Putamen (tissue), 1 donor: ENCODE measurements around the gene MAGI1.

Source experiments
- DNase-seq: peaks from one replicate; pipeline ENCODE4 v3.0.0-alpha.2; 2016; ENCODE audit warnings: low spot score

The MAGI1 gene

DNA sequence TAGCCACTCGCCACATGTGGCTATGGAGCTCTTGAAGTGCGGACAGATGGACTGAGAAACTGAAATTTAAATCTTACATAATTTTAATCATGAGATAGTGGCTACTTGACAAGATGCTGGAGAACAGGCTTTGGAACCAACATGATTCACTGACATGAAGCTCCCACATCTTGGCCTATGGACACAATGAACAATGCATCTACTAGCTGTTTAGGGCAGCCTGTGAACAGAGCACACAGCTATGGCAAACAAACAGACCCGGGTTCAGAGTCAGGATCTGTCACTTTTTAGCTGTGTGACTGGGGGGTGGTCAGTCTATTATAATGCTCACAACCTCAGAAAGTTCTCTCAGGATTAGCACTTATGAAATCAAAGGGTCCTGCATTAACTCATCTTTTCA, 616.6 kb downstream of the MAGI1 start:
- DNase-seq = peak; percentile 41

DNA sequence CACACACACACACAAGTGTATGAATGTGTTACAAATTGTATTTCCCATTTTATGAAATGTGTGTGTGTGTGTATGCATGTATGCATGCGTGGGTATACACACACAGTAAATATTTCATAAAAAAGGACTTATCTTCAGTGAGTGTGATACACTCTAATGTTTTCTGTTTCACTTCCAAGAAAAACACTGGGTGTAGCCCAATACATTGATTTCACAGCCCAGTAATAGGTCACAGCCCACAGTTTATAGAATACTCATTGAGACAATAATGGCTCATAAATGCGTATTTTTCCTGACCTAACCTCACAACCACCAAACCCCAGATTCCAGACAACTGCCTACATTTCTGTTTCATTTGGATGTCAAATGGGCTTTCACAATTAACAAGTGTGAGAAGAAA, 619.5 kb downstream of the MAGI1 start:
- DNase-seq = no peak

DNA sequence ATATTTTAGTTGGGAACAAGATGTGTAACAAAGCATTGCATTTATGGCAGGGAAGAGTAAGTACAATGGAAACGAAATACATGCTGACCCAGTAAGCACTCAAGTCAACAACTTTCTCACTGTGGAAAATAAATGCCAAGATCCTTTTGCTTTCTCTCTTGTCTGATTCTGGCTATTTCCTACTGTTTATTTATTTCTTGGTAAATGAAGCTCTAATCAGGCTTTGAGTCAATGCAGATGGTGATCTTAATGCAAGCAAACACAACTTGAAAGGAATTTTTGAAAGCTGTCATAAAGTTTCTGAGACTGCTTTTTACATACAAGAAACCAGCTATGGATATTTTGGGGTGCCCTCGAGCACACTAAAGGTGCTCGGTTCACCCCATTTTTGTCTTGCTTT, 624.8 kb downstream of the MAGI1 start:
- no peak for DNase-seq

DNA sequence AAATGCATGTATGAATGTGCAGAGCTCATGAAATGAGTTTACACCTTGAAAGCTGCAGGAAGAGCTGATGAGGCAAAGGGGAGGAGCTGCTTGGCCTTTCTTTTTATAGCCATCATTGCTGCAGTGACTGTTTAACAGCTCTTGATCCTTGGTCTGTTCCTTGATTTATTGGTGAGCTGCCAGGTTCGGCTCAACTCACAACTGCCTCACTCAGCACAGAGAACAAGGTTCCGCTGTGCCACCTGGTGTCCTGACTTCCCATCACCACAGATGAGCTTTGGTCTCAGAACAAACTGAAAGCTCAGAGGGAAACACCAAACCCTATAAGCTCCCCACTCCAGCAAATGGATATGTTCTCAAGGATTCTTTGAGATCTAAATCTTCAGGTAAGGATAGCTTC, 626.1 kb downstream of the MAGI1 start:
- peak; percentile 32 for DNase-seq

DNA sequence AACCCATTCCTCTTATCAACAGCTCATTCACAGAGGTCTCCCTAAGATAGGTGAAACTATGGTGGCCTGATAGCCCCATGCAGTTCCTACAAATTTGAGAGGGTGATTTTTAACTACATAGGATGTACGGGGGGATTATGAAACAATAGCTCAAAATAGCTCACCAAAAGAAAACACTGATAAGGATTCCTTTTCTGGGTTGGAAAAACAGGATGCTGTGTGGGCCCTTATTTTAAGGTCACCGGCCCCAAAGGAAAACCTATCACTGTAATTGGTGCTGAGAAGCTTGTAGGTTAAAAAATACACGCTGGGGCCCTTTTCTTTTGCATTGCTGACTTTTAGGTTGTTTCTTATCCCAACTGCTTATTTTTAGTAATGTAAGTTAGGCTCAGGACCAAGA, 627.4 kb downstream of the MAGI1 start:
- DNase-seq = no peak

DNA sequence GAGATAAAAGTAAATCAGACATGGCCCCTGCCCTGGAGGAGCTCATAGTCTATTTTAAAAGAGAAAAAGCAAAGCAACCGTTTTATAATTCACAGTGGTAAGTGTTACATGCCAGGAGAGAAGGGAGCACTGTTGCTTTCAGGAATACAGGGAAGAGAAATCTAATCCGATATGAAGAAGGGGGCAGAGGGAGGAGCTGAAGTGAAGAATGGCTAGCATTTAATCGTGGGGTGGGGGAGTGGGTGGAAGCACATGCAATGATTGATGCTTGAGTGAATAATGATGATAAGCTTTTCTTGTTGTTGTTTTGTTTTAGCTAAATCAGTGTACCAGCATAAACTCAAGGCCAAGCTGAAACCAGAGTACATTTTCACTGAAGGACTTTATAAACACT, 629.5 kb downstream of the MAGI1 start:
- no peak for DNase-seq

DNA sequence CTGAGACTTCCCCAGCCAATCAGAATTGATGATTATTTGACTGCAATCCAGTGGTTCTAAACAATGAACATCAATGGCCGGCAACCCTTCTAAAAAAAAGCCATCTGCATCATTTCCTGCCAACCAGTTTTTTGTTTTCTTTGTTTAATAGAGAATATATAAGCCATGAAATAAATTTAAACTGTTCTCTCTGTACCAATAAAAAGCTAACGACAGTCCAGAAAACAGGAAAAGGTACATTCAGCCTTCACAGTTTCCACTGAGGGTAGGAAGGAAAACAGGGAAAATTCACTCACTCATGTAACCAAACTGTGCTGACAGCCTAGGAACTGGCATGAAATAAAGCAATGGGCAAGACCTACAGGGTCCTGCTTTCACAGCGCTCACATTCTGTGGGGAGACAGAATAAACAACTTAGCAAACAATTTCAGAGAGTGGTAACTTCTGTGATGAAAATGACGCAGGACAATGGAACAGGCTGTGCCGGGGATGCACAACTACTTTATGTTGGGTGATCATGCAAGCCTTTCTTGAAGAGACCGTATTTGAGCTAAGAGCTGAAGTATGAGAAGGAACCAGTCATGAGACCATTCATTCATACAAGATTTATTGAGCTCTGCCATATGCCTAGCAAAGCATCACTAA, 630.1 kb downstream of the MAGI1 start:
- DNase-seq = no peak

DNA sequence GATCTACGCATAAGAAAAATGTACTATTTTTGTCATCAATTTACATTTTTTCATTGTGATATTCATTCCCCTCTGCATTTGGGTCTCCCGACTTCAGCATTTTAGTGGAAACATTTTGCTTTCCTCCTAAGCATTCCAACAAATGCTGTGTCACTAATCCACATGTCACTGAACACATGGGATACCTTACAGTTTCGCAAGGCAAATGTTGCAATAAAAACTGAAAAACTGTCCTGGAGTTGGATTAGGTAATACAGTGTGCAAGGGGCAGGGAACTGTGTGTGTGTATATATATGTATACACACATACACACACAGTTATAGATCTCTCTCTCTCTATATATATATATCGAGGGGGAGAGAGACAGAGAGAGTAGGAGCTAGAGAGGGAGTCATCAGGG, 632.2 kb downstream of the MAGI1 start:
- no peak for DNase-seq

DNA sequence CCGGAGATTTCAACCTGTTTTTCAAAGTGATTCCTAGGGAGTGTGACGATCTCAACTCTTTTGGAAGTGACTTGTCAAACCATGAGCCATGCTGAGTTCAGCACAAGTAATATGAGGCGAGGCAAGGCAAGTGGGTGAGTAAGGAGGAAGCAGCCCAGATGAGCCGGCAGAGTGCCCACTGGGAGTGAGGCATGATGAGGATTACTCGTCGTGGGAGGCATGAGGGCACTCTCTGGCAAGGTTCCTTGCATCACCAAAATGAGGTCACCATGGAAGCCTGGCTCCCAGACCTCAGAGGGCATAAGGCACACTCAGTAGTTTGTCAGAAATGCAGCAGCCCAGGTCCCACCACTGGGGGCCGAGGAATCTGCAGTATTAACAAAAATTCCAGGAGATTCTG, 636.1 kb downstream of the MAGI1 start:
- DNase-seq = peak; percentile 23

DNA sequence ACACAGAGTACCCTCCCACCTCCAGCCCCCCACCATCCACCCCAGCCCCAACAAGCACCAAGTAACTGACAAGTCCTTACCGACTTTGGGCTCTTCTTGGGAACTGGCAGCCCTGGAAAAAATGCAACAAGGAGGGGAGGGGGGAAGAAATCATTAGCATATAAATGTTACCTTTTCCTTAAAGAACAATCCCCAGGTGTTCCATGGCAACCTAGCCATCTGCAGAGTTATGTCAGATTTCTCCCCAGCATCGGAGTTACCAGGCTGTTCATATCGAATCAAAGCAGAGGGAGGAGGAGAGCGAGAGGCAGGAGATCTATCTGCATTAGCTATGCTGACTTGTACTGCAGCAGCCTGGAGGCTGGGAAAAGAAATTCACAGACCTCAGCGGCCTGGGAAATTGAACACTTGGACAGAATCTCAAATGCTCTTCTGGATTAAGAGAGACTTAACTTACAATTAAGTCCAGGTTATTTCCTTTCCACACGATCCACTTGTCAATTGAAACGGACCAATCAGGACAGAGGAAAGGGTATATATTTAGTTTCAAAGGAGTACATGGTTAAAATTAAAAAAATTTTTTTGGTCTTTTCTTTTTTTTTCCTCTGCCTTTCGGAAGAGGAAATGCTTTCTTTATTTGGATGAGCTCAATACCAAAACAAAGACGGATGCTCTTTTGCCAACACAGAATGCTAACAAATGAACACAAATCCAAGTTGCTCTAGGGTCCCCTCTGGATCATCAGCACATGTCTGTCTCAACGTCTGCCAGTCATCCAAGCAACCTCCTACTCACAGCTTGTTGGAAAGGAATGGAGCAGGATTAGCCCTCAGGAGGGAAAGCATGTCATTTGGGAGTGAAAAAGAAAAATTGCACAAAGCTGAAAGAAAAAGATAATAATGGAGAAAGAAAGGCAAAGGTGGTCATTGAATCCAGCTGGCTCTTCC, 637.1 kb downstream of the MAGI1 start:
- DNase-seq = peak; percentile 42

DNA sequence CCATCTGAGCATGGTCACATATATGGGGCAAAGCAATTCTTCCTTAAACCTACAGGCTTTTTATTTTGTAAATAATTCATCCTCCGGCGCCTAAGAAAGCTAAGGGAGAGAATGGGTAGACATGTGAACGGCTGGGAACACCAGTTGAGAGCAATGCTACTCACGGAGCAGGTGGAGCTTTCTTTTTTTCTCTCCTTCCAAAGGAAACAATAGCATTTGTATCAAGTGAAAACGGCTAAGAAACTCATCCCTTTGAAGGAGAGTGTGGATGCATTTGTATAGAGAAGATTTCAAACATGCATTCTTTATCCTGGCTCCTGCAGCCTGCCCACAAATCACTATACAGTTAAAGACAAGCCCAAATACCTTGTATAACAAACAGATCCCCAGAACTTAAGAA, 637.8 kb downstream of the MAGI1 start:
- DNase-seq = no peak

DNA sequence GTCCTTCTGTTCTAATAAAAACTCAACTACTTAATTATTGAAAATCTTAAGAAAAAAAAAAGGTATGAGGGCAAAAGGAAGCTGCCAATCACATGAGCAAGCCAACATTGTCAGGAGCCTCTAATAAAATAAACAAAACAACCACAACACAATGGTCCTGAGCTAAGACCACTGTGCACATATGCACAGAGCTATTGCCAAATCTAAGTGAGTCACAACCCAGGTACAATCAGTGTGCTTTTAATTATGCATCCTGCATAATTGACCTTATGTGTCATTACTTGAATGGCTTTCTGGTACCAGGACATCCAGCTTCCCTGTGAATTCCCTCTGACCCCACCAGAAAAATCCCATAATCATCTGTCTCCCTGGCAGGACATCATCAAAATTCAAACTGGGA, 639.8 kb downstream of the MAGI1 start:
- no peak for DNase-seq

DNA sequence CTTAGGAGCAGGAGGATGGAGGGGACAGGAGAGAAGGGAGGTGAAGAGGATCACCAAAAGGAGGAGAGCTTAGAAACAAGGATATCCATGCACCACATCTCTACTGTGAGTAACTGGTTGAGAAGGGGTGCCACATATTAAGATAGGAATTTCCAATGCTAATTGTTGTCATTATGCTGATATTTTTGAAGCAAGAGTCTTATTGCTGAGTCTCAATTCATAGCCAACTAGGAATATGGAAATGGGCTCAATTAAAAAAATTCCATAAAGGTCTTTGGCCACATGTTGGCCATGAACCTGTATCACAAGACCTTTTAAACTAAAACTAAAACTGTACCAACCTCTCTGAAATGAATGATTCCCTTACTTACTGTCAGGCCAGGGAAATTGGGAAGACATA, 642.6 kb downstream of the MAGI1 start:
- DNase-seq = no peak

DNA sequence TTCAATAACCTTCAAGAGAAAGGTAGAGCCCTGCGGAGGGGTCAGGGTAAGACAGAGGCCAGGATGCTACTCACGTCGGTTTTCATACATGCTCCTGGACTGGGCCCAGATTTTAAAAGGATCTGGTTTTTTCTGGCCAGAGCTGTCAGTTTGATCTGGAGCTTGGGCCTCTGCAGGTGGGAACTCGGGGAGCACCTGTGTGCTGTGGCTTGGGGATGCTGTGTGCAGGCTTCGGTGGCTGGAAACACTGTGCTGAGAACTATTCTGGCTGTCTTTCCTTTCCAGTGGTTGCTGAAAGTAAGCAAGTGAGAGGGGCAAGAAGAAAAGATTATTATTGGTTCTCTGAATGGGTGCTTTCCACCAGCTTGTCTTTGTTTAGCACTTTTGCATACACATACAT, 647.6 kb downstream of the MAGI1 start:
- DNase-seq = no peak

DNA sequence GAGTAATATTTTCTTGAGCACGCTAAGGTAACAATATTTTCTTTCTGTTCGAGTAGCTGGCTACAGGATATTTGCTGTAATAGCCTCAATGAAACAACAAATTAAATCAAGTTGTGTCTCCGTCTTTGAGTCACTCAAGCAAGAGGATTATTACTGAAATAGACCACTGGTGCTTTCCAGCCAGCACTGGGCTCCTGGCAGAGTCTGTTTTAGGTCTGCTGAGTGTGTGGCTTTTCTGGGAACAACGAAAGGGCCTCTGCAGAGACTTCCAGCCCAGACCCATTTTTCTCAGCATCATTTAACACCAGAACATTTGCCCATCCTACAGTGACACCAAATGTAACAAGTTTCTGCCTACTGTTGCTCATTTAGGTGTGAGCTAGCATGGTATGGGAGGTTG, 652.9 kb downstream of the MAGI1 start:
- peak; percentile 8 for DNase-seq

DNA sequence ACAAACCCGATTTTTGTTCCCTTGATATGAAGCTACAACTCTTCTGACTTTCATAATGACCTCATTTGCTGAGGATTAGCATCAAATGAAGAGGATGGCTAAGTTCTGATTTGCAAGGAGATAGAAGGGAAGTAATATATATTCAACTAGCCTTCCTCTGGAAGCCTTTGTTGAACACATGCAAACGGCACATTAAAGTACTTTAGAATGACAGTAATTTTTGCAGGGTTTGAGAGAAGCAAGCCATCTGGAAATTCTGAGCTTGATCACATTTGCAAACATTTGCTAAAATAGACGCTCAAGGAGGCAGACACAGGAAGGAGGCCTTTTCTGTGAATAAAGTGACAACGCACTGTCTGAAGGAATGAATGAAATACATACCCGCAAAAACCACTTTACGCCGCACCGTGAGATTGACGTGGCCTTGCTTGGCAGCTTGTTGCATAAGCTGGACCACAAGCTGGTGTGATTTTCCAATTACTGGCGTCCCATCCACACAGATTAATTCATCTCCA, 657.2 kb downstream of the MAGI1 start:
- DNase-seq = no peak

DNA sequence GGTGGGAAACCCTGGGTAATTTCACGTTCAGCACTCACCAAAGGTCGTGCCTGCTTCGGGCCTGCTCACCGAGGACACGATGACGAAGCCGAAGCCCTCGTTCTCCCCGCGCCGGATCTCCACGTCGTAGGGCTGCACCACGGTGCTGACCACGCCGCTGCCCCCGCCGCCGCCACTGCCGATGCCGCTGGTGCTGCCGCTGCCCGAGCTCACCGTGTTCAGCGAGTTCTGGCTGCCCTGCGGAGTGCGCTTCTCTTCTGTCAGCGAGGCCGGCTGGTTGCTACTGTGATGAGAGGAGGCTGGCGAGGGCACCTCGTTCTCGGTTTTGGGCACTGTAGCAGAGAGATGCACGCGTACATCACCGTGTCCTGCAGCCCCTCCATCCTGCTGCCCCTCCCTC, 659.5 kb downstream of the MAGI1 start:
- no peak for DNase-seq

DNA sequence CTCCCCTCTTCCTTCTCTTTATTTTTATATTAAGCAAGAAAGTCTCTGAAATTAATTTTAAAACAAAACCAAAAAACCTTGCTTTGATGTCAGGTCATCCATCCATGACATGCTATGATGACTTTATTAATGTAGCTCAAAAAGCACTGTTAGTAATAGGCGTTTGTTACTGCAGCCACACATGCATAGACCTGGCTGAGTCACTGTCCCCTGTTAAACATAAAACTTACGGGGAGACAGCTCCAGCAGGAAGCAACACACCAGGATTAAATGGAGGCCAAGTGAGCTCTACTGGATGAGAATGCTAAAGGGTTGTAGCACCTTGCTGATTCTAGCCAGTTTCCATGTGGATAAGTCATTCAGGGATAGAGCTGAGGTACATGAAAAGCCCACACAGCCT, 661.1 kb downstream of the MAGI1 start:
- no peak for DNase-seq

DNA sequence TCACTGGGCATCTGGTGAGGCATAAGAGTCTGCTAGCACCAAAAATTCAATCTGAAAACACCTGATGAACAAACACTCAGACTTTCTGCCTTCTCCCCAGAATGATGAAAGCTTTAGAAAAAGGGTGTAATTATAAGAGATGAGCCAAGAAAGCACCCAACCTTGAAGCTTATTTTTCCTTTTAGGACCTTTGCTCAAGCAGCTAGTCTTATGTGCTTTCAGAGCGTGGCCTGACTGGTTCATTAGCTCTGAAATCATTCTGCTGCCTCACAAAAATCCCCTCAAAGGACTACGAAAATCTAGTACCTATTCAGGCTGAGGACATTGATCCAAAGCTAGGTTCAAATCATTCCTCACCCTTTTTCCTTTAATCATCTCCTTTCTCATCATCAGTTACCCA, 662.3 kb downstream of the MAGI1 start:
- no peak for DNase-seq

DNA sequence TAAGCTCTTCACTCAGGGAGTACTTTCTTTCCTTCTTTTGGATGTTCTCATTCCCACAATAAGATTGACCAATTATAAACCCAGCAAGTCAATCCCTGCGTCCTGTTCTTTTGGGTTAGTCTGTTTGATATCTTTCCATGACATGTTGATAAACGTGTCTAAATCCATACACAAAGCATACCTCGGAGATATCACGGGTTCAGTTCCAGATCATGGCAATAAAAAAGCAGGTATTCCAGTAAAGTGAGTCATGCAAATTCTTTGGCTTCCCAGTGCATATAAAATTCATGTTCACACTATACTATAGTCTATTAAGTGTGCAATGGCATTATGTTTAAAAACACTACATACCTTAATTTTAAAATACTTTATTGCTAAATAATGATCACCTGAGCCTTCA, 667.7 kb downstream of the MAGI1 start:
- no peak for DNase-seq

DNA sequence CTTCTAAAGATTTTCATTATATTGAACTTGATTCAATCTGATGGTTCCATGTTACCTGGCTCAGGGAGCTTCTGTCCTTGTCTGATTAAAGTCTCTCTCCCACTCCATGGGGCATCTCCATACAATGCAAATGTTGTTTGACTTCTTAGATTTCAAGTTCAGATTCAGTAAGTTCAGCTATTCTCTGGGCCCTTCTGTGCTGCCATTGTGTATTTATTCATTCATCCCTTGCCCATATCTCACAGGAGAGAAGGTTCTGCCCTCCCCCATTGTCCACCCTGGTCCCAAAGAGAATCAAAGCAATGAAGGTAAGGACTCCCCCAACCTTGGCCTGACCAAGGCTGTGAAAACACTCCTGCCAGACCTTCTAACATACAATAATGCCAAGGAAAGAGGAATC, 669.9 kb downstream of the MAGI1 start:
- no peak for DNase-seq

DNA sequence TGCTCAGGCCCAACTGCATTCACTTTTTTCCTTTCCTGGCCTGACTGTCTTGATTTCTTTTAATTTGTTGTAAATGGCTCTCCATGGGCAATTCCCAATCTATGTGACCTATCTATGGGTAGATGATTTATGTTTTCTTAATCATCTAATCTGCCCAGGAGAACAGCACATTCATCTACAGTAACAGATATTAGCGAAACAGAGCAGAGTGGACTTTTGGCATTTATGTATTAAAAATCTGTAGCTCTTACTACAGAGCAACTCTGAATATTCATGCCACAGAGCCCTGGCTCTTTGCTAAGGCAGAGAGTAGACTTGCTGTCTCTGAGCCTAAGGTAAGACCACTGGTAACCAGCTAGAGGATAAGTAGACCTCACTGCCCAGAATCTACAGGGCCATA, 676.0 kb downstream of the MAGI1 start:
- DNase-seq = no peak

DNA sequence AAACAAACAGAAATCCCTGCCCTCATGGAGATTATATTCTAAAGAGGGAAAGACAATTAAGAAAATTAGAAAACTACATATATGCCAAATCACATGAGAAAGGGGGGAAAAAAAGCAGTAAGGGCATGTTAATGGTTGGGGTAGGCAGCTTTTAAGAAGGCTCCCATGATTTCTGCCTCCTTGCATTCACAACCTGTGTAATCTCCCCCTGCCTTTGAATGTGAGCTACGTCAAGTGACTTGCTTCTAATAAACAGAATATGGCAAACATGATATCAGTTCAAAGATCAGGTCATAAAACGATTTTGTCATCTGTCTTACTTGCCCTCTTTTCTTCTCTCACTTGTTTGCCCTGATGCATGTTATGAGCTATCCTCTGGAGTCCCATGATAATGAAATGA, 677.3 kb downstream of the MAGI1 start:
- DNase-seq = no peak
